ENCODE results near the gene DCST2.

DNA sequence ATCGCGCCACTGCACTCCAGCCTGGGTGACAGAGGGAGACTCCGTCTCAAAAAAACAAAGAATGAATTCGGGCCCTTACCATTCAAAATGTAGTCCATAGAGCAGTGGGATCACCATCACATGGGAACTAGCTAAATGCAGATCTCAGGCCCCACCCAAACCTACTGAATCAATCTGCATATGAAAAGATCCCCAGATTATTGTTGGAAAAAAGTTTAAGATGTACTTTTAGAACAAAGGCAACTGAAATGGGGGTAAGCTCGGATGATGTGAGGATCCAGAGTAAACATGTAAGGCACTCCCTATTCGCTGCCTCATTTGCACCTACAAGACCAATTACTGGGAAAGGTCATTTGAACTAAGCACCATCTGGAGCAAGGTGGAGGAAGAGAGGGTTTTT is 51.2 kb downstream of the DCST2 start:
- no peak for TF ChIP-seq POLR2A (IDR thresholded peaks at IDR 0.05; ENCODE audit: extremely low read depth, insufficient read length)
- TF ChIP-seq, protein P1, sequence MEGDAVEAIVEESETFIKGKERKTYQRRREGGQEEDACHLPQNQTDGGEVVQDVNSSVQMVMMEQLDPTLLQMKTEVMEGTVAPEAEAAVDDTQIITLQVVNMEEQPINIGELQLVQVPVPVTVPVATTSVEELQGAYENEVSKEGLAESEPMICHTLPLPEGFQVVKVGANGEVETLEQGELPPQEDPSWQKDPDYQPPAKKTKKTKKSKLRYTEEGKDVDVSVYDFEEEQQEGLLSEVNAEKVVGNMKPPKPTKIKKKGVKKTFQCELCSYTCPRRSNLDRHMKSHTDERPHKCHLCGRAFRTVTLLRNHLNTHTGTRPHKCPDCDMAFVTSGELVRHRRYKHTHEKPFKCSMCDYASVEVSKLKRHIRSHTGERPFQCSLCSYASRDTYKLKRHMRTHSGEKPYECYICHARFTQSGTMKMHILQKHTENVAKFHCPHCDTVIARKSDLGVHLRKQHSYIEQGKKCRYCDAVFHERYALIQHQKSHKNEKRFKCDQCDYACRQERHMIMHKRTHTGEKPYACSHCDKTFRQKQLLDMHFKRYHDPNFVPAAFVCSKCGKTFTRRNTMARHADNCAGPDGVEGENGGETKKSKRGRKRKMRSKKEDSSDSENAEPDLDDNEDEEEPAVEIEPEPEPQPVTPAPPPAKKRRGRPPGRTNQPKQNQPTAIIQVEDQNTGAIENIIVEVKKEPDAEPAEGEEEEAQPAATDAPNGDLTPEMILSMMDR (IDR thresholded peaks at IDR 0.05; ENCODE audit: low read depth, low read length) = no peak
- TF ChIP-seq, protein P2, sequence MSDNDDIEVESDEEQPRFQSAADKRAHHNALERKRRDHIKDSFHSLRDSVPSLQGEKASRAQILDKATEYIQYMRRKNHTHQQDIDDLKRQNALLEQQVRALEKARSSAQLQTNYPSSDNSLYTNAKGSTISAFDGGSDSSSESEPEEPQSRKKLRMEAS (IDR thresholded peaks at IDR 0.05; ENCODE audit: low read depth, low read length) = no peak

All from NB4 (cell line).